ENCODE measurements around the gene ERAS.
A peak's percentile ranks its signal among the peaks of the same experiment; 100 is the strongest.
"Not testable (repeated sequence)": the region's sequence is repeated elsewhere in the genome, so short reads cannot be mapped to it uniquely, and the experiment has no call there.

Gene ERAS

DNA sequence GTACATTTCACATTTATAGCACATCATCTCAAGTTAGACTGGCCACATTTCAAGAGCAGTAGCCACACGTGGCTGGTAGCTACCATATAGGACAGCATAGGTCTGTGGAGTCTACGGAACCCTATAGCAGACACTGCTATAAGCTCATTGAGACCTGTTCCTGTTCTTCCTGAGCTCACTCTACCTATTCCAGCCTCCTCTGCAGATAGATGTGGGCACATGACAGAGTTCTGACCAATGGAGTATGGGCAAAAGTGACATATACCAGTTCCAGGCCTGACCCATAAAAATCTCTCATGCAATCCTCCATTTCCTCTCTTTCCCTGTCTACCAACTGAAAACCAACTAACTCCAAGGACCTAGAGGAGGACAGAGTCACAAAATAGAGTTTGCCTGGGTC lies 28.0 kb upstream of the ERAS start:
- DNase-seq, result no peak

DNA sequence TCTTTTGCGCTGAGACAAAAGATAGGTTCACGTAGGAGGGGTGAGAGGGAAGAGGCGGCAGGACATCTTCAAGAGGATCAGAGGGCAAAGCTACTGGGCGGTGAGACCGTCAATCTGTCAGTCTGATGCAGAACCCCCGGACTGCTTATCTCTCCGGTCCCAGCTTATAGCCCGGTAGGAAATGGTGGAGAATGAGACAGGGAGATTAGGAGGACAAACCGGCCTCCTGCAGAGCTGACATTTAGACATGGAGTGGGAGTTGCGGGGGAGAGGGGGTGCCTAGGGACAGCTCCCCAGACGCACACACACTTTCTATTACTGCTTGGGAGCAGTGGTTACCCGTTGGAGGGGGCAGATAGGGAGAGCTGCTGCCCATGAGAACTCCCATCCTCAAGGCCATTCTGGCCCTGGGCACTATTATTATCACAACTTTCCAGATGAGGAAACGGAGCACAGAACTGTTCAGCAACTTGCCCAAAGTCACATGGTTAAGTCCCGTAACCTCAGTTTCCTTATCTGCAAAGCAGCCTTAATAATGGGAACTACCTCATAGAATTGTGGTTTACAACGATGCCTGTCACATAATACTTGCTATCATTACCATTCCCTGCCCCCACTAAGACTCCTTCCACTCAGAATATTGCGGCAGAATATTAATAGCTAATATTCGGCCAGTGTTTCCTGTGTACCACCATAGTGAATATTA lies 25.6 kb upstream of the ERAS start:
- no peak for DNase-seq

- peak; percentile 95 for DNase-seq
These were observed 24.8 kb upstream of the ERAS start, which contains the start of gene HDAC6 for GRCh38 chrX:48801280-48802088. HDAC6 (plus strand) TSS chrX:48802067; CDS start chrX:48802693, 626 bp downstream.

GRCh38 chrX:48802089-48802904 lies 24.0 kb upstream of the ERAS start:
- peak; percentile 84 for DNase-seq

DNA sequence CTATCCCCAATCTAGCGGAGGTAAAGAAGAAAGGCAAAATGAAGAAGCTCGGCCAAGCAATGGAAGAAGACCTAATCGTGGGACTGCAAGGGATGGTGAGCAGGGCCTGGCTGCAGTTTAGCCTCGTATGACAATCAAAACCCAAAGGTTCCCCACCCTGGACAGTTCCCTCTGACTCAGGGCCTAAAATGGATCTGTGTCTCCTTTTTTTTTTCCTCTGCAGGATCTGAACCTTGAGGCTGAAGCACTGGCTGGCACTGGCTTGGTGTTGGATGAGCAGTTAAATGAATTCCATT lies 23.5 kb upstream of the ERAS start:
- DNase-seq, result no peak

- DNase-seq, result no peak
These were observed 20.2 kb upstream of the ERAS start for GRCh38 chrX:48806081-48806480.

GRCh38 chrX:48813644-48814043 lies 12.7 kb upstream of the ERAS start:
- no peak for DNase-seq

DNA sequence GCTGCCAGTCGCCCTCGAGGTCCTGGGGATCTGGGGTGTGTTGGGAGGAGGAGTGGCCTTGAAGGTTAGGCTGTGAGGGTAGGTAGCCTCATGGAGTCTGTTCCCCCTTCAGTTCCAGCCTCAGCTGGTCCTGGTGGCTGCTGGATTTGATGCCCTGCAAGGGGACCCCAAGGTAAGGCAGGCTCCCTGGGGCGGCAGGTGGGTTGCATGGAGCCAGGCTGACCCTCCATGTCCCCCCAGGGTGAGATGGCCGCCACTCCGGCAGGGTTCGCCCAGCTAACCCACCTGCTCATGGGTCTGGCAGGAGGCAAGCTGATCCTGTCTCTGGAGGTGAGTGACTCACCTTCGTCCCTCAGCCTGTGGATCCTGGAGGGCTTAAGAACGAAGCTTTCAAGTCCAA lies 11.6 kb upstream of the ERAS start:
- DNase-seq, result no peak

GRCh38 chrX:48815266-48815665 lies 11.0 kb upstream of the ERAS start:
- no peak for DNase-seq

DNA sequence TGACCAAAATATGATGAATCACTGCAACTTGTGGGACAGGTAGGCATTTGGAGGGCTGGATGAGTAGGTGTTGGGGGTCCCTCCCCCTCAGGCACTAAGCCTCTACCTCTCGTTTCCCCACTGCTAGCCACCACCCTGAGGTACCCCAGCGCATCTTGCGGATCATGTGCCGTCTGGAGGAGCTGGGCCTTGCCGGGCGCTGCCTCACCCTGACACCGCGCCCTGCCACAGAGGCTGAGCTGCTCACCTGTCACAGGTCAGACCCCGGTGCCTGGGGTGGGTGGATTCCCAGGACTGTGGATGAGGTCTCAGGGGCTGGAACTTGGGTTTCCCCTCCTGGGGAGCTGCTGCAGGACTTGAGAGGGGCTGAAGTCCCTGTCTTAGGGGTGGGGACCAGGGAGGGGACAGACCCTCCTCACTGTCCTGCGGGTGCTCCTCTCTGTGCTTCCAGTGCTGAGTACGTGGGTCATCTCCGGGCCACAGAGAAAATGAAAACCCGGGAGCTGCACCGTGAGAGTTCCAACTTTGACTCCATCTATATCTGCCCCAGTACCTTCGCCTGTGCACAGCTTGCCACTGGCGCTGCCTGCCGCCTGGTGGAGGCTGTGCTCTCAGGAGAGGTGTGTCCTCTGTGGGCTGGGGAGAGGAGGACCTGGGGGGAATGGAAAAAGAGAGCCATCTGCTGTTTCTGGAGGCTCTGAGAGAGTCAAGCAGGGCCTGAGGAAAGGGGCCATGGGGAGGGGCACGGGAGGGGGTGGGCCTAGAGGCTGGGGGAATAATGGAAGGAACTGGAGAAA lies 10.1 kb upstream of the ERAS start:
- DNase-seq, result no peak

GRCh38 chrX:48818098-48818497 lies 8.2 kb upstream of the ERAS start:
- DNase-seq, result no peak

- DNase-seq, result no peak
These were observed 7.4 kb upstream of the ERAS start for GRCh38 chrX:48818866-48819265.

GRCh38 chrX:48819394-48819793 lies 6.9 kb upstream of the ERAS start:
- DNase-seq, result not testable (repeated sequence)

DNA sequence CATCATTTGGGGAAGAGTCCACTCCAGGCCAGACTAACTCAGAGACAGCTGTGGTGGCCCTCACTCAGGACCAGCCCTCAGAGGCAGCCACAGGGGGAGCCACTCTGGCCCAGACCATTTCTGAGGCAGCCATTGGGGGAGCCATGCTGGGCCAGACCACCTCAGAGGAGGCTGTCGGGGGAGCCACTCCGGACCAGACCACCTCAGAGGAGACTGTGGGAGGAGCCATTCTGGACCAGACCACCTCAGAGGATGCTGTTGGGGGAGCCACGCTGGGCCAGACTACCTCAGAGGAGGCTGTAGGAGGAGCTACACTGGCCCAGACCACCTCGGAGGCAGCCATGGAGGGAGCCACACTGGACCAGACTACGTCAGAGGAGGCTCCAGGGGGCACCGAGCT lies 3.3 kb upstream of the ERAS start:
- DNase-seq, result no peak

- DNase-seq, result no peak
These were observed 2.2 kb upstream of the ERAS start for GRCh38 chrX:48824066-48824465.

DNA sequence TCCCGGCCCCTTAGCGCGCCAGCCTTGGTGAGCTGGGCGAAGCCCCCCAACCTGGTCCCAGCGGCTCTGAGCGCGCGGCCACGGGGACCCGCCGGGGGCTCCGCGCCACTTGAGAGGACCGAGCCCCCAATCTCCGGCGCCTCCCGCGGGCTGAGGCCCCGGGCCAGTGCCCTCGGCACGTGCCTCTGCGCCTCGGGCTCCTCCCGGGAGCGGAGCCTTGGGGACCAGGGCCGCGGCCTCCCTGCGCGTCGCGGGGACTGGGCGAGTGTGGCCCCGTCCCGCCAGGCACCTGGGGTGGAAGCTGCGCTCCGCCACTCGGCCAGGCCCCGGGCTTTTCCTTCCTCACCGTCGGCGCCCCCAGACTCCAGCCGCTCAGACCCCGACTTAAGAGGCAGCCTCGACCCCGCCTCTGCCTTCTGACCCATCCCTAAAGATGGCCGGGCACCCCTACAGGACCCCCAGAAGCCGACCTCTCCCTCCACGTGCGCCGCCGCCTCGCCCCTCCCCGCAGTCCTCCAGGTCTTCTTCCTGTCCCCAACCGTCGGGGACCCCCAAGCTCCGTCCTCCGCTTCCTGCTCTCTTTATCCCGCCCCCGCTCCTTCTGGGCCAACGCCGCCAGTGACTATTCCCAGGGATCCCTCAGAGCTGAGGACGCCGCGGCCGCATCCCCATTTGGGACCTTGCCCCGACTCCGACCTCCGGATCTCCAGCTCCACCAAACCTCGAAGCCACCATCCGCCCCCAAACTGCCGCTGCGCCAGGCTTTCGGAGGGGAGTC lies 752 bp downstream of the ERAS start:
- DNase-seq, result no peak

GRCh38 chrX:48827654-48827968 lies 1.3 kb downstream of the ERAS start:
- DNase-seq, result no peak

GRCh38 chrX:48829016-48829735 lies 2.9 kb downstream of the ERAS start:
- DNase-seq, result no peak

GRCh38 chrX:48831136-48831908 lies 5.0 kb downstream of the ERAS start:
- DNase-seq, result no peak

- no peak for DNase-seq
These were observed 5.6 kb downstream of the ERAS start for GRCh38 chrX:48831909-48832291.
